LNCaP clone FGC (cell line): ENCODE results near the gene NETO2.
"Not testable (repeated sequence)": the region's sequence is repeated elsewhere in the genome, so short reads cannot be mapped to it uniquely, and the experiment has no call there.

Source experiments
- DNase-seq: peaks from one replicate; pipeline ENCODE4 v3.0.0-alpha.2; 2011; ENCODE audit warnings: low read depth
- H3K4me3 ChIP-seq: 2 replicates; pipeline ENCODE4 v1.5.1; 2011; ENCODE audit warnings: mild to moderate bottlenecking, low read depth, low read length, control low read depth
- CTCF ChIP-seq: IDR thresholded peaks from 2 replicates; pipeline ENCODE4 v1.5.1; 2012; ENCODE audit warnings: mild to moderate bottlenecking; ENCODE audit not compliant: control insufficient read depth, insufficient read depth; ENCODE audit errors: extremely low read depth

NETO2 gene

GRCh38 chr16:47142486-47142820, 1.3 kb downstream of the NETO2 start:
- no peak for TF ChIP-seq CTCF
- H3K4me3 ChIP-seq: peak overlapping the region; percentile 69
- no peak for DNase-seq

- DNase-seq: peak; percentile 76
- TF ChIP-seq CTCF: peak; percentile 99
- H3K4me3 ChIP-seq: peak overlapping the region; percentile 69
Observed at GRCh38 chr16:47141773-47142485, 1.8 kb downstream of the NETO2 start.

- DNase-seq: no peak
- no peak for TF ChIP-seq CTCF
- no peak overlapping the region for H3K4me3 ChIP-seq
Observed at GRCh38 chr16:47140686-47141085, 3.1 kb downstream of the NETO2 start.

- TF ChIP-seq CTCF: no peak
- DNase-seq: no peak
- no peak overlapping the region for H3K4me3 ChIP-seq
Observed at GRCh38 chr16:47139561-47140185, 4.1 kb downstream of the NETO2 start.

- DNase-seq, H3K4me3 ChIP-seq: not testable (repeated sequence)
Observed at GRCh38 chr16:47137925-47138324, 5.8 kb downstream of the NETO2 start.

GRCh38 chr16:47136099-47136842, 7.5 kb downstream of the NETO2 start:
- DNase-seq: peak; percentile 31
- H3K4me3 ChIP-seq: no peak overlapping the region
- TF ChIP-seq CTCF: no peak

GRCh38 chr16:47134550-47134949, 9.2 kb downstream of the NETO2 start:
- peak; percentile 60 for DNase-seq
- H3K4me3 ChIP-seq: no peak overlapping the region
- TF ChIP-seq CTCF: no peak
